GM21381 (cell line): Measurements from ENCODE around the gene NHLRC4.
A peak's percentile ranks its signal among the peaks of the same experiment; 100 is the strongest.

Experiments
- ATAC-seq: cut with Tn5 transposase; IDR thresholded peaks from one replicate; pipeline ENCODE4 v1.9.1; 2021; ENCODE audit warnings: mild to moderate bottlenecking, moderate library complexity; ENCODE audit not compliant: unreplicated experiment

Gene NHLRC4, protein sequence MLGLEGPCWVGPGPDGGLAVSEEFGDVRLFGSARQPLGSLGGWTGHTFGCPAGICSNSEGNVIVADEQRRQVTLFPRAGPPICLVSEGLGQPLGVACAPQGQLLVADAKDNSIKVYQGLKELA

DNA sequence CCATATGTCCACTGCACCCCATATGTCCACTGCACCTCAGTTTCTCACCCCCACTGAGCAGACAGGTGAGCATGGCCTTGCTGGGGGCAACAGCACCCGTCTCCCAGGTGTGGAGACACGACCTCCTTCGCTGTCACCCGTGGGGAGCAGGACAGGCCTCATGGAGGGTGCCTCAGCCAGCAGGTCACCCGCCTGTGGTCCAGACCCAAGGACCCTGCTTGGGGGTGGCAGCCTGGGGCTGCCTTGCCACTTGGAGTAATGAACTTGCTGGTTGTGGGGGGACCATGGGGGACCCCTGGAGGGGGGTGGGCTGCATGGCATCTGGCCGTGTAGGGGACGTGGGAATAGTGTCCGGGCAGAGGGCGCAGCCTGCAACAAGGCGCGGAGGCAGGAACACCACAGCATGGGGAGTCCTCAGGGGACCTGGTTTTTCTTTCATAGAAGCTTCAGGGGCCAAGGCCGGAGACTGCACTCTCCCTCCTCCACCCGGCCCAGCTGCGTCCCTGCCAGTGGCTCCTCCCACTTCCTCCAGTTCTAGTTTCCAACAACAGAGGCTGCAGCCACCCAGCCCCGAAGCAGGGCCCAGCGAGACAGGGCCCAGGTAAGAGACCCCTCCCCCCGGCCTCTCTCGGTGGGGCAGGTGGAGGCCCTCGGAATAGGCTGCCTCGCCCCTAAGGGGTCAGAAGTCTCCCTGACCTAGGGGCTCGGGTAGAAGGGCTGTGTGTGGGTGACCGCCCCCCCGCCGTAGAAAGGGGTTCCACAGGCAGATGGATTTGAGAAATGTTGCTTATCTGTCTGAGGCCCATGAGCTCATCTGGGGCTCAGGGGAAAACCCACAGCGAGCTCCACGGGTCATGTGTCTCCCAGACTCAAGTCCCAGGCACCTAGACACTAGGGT is at the start of gene NHLRC4:
TSS of gene NHLRC4 (plus strand) at position 531 of the 898 bp plus-strand sequence. CDS start 1,043 bp downstream, outside the sequence.
- ATAC-seq = no peak

DNA sequence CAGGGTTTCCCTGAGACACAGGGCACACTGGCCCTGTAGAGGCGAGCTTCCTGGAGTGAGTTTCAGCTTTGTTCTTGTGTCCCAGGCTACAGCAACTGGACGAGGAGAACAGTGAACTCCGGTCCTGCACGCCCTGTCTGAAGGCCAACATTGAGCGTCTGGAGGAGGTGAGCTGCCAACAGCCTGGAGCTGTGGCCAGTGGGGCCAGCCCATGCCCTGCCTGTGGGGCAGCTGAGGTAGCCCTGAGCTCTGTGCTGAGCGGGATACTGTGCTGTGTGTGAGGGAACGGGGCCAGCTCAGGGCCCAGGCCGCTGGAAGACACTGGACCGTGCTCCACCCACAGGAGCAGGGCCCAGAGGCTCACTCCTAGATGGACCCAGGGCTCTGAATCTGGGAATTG is 47.9 kb upstream of the NHLRC4 start:
- ATAC-seq = no peak

DNA sequence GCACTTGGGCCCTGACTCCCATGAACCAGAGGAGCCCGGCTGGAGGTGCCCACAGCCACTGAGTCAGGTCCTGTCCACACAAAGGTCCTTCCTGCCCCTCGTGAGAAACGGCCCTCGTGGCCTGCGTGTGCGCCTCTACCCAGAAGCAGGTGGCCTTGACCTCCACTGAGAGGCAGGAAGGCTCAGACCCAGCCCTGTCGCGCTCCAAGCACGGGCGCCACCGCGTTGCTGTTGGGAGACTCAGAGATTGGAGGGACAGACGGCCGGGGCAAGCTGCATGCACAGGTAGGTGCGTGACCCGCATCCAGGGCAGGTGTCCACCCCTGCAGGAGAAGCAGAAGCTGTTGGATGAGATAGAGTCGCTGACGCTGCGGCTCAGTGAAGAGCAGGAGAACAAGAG is 47.4 kb upstream of the NHLRC4 start:
- ATAC-seq = no peak

DNA sequence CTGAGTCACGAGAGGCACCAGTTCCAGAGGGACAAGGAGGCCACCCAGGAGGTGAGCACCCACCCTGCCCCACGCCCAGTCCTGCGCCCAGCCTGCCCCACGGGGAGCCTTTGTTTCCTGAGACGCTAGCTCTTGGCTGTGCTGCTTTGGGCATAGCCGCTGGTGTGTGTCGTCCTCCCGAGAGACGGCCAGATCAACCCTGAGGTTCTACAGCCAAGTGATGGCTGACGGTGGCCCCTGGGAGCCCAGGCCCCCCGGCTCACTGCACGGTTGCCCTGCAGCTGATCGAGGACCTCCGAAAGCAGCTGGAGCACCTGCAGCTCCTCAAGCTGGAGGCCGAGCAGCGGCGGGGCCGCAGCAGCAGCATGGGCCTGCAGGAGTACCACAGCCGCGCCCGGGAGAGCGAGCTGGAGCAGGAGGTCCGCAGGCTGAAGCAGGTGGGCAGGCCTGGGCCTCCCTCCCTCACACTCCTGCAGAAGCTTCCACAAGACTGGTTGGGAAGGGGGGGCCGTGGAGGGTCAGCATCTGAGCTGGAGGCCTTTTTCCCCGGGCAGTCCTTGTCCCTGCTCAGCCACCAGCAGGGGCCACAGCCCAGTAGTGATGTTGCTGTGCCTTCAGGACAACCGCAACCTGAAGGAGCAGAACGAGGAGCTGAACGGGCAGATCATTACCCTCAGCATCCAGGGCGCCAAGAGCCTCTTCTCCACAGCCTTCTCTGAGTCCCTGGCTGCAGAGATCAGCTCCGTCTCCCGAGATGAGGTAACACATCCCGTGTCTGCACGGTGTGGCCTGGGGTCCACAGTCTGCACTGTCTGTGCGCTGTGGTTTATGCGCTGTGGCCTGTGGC is 46.7 kb upstream of the NHLRC4 start:
- no peak for ATAC-seq

DNA sequence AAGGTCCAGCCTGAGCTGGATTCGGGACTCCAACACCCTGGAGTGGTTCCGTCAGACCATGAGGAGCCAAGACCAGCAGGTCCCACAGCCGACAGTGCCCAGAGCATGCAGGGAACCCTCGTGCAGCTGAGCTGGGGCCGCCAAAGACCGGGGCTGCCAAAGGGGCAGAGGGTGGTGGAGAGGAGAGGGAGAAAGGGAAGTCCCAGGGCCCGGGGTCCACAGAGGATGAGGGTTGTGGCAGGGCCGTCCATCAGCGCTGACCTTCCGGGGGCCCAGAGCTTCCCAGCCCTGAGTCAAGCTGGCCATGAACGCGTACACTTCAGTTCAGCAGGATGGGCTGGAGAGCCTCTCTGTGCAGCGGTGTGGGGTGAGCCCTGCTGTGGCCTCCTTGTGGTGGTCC is 46.0 kb upstream of the NHLRC4 start:
- no peak for ATAC-seq

DNA sequence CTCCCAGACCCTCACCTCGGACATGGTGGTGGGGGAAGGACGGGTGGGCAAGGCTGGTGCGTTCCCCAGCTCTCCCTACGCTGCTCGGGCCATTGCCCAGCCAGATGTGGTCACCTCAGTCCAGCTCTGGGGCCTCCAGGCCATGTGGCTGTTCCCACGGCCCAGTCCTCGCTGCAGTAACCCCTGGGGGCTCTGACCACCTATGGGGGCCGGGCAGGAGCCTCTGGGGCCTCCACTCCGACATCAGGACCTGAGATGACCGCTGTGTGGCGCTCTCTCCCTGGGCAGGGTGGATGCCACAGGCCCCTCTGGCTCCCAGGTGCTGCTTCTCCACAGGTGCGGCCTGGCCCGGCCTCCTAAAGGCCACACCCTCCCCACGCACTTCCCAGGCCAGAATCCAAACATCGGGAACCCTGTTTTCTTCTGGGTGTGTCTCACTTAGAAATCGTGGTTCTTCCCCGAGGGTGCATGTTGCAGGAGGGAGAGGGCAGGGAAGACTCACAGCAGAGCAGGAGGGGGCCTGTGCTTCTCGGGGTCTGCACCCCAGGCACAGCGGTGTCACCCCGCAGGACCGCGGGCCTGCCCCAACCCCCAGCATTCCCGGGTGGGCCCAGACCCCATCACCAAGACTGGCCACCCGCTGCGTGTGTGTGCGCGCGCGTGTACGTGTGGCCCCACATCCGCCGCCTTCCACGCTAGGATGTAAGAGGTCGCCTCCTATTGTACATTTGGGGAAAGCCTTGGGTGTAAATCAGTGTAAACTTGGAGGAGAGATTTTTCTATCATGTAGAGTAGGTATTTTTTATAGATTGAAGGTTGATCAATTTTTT is 45.2 kb upstream of the NHLRC4 start:
- ATAC-seq = no peak

DNA sequence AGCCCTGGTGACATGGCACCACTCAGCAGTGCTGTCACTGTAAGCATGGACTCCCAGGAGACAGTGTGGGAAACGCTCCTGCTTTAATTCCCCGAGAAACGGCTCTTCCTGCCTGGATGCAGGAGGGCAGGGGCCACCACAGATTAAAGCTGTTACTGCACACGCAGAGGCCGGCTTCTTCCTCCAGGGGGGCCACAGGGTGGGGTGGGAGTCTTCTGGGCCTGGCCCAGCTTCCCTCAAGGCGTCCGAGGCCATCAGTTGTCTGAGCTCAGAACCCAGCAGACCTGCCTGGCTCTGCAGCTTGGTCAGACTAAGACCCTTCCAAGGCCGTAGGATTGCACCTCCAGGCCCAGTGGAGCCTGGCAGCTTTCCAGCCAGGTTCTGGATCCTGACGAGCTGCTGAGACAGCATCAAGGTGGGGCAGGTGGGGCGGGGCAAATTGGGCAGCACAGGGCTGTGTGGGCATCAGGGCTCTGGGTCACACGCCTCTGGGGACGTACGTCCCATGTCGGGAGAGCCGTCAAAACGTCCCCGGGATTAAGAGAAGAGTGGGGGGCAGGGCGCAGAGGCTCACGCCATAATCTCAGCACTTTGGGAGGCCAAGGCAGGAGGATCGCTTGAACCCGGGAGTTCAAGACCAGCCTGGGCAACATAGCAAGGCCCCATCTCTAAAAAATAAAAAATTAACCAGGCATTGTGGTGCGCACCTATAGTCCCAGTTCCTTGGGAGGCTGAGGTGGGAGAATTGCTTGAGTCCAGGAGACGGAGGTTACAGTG is 44.3 kb upstream of the NHLRC4 start:
- ATAC-seq = no peak

DNA sequence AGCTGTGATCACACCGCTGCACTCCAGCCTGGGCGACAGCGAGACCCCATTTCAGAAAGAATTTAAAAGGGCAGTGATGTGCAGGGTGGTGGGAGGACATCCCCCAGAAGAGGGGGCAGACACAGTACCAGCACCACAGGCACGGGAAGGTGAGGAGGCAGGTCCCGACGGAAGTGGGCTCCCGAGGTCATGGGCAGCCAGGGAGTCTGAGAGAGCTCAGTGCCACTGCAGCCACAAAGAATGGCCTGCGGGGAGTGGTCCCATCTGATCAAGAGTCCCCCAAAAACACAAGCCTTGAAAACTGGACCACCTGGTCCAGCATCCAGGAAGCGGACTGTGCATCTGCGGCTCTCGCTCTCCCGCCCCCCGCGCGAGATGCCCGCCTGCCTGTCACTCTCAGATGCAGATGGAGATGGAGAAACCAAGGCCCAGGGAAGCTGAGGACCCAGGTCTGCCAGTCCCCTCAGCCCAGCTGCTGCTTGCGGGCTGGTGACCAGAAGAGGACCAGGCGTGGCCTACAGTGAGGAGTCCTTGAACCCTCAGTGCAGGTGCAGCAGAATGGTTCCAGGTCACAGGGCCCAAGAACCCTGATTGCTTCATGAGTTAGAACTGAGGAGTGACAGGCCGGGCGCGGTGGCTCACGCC is 43.6 kb upstream of the NHLRC4 start:
- ATAC-seq = no peak

DNA sequence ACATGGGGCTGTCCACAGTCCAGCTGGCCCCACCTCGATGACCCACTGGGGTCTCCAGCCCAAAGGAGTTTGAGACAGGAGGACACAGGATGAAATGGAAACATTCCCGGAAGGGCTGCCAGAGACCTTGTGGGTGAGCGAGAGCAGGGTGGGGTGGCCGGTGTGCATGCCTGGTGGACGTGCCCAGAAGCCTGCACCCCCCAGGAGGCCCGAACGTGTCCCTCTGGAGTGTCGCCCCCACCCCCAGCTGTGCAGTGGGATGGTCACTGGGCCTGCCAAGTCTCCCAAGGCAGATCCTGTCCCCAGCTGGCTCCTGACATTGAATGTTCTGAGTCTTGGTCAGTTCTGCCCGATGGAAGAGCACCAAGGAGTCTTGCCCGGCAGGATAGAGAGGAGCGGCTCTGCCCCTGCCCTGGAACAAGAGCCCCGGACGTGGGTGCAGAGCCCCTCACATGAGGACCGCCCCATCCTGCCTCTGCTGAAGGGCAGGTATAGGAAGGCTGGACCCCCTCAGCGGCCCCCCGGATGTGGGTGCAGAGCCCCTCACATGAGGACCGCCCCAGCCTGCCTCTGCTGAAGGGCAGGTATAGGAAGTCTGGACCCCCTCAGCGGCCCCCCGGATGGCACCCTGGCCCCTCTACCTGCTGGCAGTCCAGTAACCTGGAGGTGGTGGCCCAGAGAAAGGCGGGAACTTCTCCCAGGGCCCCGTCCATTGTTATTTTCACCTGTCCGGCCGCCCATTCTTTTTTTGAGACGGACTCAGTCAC is 42.3 kb upstream of the NHLRC4 start:
- ATAC-seq = no peak

DNA sequence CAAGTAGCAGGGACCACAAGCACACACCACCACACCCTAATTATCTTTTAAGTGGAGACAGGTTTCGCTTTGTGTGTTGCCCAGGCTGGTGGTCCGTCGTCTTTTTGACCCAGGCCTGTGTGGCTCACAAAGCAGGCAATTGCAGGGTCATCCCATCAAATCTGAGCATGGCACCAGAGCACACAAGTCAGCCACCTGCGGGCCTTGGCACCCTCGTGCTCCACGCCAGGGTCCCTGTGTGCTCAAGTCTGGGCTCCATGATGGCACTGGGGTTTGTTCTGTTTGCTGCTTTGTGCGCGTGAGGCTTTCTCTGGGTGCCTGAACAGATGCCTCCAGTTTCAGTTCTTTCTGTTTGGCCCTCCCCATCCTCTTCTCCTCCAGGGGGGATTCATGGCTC is 41.7 kb upstream of the NHLRC4 start:
- ATAC-seq = no peak

DNA sequence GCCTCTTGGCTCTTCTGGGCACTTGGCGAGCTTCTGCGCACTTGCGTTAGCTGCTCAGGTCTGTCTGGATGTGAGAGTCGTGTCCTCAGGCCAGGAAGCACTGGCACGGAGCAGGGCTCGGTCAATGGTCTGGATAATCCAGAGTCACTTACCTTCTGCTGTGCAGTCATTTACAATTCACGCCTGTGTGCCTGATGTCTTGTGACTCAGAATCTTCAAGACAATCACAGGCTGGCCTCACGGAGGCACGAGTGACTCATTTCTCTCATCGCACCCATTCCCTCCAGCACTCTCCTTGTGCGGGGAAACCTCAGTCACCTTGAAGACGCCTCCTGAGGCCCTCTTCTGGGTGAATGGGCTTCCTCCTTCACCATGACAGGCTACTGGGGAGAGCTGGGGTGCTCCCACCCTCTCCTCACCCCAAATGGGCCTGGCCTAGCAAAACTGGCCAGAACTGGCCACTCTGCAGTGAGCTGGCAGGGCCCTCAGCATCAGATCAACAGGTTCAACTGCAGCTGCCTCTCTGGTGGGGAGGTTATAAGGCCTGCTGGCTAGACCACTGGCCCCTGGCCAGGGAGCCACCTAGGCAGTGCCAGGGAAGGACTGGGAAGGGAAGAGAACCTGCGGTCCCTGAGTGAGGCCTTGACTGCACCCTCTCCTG is 41.2 kb upstream of the NHLRC4 start:
- no peak for ATAC-seq

DNA sequence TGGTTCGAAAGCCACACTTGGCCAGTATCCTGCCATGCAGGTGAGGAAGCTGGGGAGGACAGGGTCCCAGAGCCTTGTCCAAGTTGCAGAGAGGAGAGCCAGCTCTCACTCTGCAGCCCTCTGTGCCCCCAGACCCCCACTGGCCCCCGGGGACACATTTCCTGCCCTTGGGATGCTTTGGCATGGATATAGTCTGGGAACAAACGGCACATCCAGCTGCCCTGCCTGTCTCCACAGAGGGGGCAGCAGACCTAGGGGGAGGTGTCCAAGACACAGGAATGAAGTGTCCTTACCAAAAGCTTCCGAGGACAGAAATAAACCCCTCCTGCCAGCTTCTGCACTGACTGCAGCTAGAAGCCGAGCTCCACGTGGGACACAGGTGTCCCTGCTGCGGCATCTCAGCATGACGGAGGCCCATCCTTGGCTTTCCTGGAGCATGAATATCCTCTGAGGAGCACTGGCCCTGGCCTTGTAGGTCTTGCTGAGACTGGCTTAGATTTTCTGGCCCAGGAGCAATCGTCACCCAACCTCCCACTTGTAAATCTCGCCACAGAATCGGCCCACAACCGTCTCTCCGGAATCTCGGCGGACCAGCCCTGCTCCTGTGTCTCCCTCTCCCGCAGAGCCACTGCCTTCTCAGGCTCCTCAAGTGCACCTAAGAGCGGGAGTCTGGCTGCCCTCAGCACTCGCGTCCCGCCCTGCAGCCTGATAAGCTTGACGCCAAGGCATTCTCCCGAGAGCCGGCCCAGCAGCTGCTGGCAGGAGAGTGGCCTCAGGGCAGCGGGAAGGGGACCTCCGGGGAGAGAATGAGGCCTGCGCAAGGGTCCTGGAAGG is 40.4 kb upstream of the NHLRC4 start:
- ATAC-seq = no peak

DNA sequence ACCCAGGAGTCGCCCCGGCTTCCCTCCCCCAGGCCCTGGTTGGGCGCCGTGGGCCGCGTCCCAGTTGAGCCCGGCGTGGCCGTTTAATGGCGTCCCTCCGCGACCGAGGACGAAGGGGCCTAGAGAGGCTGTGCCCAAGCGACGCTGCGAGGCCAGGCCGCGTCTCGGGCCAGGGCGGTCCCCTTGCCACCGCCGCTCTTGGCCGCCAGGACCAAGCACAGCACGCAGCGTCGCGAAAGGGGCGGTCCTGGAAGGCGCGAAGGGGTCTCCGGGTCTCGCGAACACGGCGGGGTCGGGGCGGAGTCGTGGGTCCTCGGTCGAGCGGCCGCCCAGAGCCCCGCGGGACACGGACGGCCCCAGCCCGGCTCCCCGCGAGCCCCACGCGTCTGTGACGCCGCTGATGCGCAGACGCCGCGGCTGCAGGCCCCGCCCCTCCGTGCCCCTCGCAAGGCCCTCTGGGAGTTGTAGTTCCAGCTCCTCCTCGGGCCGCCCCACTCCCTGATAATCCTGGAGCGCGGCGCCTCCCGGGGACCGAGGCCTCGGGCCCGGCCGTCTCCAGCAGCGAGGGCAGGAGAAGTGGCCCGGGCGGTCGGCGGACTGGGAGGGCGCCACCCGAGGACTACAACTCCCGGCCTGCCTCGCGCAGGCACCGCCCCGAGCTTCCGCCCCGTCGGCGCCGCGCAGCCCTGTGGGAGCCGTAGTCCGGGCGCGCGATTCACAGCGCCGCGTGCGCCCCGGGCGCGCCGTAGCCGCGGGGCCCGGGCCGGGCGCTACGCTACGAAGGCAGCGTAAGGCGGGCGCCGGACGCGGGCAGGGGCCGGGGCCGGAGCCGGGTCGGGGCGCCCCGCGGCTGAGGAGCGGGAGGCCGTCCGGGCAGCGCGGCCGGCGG is 39.5 kb upstream of the NHLRC4 start, which contains the start of gene CAPN15:
TSS of gene CAPN15 (plus strand) at position 698 of the 889 bp plus-strand sequence. CDS start 19,127 bp downstream, outside the sequence.
- peak; percentile 61 for ATAC-seq

DNA sequence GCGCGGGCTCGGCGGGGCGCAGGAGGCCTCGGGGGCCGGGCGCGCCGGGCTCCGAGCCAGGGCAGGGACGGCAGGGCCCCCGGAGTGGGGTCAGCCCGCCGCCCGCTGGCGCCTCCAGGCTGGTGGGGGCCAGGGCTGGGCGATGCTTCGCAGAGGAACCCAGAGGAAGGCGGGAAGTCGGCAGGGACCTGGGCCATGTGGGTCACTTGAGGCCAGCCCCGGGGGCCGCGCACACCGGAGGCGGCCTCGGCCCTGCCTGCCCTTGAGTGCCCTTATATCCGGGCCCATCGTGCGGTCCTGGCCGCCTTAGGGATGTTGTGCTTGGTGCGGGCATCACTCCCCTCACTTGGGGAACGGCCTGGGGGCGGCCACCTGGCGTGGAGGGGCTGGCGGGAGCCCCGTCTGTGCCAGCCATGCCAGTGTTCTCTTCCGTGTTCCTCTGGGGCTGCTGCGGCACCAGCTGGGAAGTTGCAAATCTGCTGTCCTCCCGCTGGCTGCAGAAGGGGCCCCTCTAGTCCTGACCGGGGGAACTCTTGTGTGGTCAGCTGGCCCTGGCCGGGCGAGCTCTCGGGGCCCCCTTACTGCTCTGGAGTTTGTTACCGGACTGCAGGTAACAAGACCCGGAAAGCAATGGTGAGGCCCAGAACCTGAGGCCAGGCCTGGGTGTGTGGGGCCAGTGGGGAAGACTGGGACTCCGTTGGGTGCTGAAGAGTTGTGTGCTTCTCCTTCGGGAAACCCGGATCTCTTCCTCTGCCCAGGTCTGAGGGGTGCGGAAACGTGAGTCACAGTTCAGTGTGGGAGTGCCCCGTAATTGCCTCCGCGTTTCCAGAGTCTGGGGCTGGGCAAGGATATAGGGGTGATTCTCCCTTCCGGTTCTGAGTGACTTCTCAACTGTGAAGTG is 38.4 kb upstream of the NHLRC4 start:
- no peak for ATAC-seq

DNA sequence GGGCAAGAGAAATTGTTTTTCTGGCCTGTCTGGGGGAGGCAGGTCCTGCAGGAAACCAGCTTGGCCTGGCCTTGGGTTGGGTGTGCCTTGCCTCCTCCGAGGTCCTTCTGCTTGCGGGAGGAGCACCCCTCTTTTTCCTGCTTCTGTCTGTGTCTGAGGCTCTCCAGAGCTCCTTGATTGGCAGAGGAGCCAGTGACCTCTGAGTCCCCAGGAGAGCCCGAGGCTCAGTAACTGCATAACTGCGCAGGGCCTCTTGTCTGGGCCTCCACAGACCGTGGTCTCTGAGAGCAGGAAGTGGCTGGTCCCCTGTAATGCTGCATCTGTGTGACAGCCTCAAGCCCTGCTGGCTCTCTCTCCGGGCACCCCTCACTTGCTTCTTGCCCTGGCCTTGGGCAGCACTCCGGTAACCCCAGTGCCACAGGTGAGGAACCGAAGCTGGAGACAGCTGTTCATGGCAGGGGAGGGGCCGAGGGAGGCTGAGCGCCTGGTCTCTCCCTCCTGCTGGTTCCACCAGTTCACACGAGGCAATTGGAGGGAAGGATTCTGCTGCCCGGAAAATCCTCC is 37.7 kb upstream of the NHLRC4 start:
- ATAC-seq = no peak
